ENCODE results near the gene GPC5. TPM values are rescaled to one million over a fixed set of nuclear protein-coding genes. Genes with fewer than 3 reads are reported as not detected.
"Not testable (repeated sequence)": the region's sequence is repeated elsewhere in the genome, so short reads cannot be mapped to it uniquely, and the experiment has no call there.

Gene GPC5
- total RNA-seq, 1 donor from 2014 or later, result 0.28 TPM

DNA sequence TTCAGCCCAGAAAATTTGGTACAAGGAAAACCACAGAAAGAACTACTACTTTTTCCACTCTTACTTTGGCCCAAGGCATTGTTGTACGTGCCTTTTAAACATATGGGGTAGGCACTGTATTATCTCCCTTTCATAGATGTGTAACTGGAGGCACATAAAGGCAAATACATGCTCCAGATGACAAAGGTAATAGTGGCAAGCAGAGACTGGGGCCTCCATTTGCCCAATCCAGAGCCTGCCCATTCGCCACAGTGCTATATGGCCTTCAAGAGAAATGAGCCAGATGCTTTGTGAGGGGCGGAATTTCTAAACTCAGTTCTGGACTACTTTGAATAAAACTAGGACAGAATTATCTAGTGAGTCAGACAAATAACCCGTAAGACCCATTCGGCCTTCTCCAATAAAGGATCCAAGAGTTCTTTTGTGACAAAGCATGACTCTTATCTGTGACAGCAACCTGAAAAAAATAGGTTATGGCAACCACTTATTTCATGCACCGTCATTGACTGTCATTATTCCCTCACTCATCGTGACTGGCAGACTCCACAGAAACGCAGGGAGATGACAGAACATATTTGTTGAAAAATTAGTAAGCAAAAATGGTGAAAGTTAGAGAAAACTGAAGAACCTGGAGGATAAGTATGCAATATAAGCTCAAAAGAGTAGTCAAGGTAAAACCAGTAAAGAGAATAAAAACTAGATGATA, 1116.2 kb downstream of the GPC5 start:
- TF ChIP-seq, protein P1, sequence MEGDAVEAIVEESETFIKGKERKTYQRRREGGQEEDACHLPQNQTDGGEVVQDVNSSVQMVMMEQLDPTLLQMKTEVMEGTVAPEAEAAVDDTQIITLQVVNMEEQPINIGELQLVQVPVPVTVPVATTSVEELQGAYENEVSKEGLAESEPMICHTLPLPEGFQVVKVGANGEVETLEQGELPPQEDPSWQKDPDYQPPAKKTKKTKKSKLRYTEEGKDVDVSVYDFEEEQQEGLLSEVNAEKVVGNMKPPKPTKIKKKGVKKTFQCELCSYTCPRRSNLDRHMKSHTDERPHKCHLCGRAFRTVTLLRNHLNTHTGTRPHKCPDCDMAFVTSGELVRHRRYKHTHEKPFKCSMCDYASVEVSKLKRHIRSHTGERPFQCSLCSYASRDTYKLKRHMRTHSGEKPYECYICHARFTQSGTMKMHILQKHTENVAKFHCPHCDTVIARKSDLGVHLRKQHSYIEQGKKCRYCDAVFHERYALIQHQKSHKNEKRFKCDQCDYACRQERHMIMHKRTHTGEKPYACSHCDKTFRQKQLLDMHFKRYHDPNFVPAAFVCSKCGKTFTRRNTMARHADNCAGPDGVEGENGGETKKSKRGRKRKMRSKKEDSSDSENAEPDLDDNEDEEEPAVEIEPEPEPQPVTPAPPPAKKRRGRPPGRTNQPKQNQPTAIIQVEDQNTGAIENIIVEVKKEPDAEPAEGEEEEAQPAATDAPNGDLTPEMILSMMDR (conservative IDR thresholded peaks at IDR 0.05), result no peak
- no peak overlapping the region for H3K4me3 Mint-ChIP-seq
- no peak for DNase-seq (ENCODE audit: low read depth, low spot score)
- no peaks in the 10 kb centered on the region for H3K27me3 Mint-ChIP-seq (ENCODE audit: low read depth)
- no peak overlapping the region for H3K27ac Mint-ChIP-seq (ENCODE audit: unreplicated experiment)
- no peaks in the 10 kb centered on the region for H3K36me3 Mint-ChIP-seq (ENCODE audit: low read depth)
- peaks cover 4% of the 10 kb centered on the region for H3K4me1 Mint-ChIP-seq
- H3K9me3 Mint-ChIP-seq, result peaks cover 8% of the 10 kb centered on the region

DNA sequence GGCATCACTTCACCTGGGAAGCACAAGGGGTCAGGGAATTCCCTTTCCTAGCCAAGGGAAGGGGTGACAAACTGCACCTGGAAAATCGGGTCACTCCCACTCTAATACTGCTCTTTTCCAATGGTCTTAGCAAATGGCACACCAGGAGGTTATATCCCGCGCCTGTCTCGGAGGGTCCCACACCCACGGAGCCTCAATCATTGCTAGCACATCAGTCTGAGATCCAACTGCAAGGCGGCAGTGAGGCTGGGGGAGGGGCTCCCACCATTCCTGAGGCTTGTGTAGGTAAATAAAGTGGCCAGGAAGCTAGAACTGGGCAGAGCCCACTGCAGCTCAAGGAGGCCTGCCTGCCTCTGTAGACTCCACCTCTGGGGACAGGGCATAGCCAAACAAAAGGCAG, 1118.5 kb downstream of the GPC5 start:
- not testable (repeated sequence) for H3K27ac Mint-ChIP-seq (ENCODE audit: unreplicated experiment); DNase-seq (ENCODE audit: low read depth, low spot score); H3K27me3 Mint-ChIP-seq (ENCODE audit: low read depth); H3K4me3 Mint-ChIP-seq; H3K36me3 Mint-ChIP-seq (ENCODE audit: low read depth); H3K4me1 Mint-ChIP-seq
- peaks cover 14% of the 10 kb centered on the region for H3K9me3 Mint-ChIP-seq

DNA sequence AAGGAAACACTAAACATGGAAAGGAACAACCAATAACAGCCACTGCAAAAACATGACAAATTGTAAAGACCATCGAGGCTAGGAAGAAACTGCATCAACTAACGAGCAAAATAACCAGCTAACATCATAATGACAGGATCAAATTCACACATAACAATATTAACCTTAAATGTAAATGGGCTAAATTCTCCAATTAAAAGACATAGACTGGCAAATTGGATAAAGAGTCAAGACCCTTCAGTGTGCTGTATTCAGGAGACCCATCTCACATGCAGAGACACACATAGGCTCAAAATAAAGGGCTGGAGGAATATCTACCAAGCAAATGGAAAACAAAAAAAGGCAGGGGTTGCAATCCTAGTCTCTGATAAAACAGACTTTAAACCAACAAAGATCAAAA, 1120.2 kb downstream of the GPC5 start:
- not testable (repeated sequence) for H3K27me3 Mint-ChIP-seq (ENCODE audit: low read depth); DNase-seq (ENCODE audit: low read depth, low spot score); H3K4me1 Mint-ChIP-seq; H3K36me3 Mint-ChIP-seq (ENCODE audit: low read depth); H3K27ac Mint-ChIP-seq (ENCODE audit: unreplicated experiment); H3K4me3 Mint-ChIP-seq
- peaks cover 14% of the 10 kb centered on the region for H3K9me3 Mint-ChIP-seq

DNA sequence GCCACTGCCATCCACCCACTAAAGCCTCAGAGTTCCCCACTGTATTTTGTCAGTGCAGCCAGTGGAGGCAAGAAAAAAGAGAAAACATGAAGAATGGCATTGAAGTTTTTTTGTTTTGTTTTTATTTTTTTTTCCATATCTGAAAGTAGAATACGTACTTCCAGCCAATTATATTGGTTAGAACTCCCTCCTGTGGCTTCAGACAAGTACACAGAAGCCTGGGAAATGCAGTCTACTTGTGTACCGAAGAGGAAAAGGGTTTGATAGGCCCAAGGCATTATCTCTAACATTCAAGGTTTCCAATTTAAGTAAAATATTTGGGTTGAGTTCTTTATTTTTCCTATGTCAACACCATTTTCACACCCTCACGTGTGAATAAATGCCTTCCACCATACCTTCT, 1131.9 kb downstream of the GPC5 start:
- H3K27ac Mint-ChIP-seq (ENCODE audit: unreplicated experiment), result no peak overlapping the region
- H3K9me3 Mint-ChIP-seq, result no peaks in the 10 kb centered on the region
- no peak overlapping the region for H3K4me3 Mint-ChIP-seq
- no peaks in the 10 kb centered on the region for H3K27me3 Mint-ChIP-seq (ENCODE audit: low read depth)
- H3K36me3 Mint-ChIP-seq (ENCODE audit: low read depth), result no peaks in the 10 kb centered on the region
- no peaks in the 10 kb centered on the region for H3K4me1 Mint-ChIP-seq
- TF ChIP-seq, protein P1 (conservative IDR thresholded peaks at IDR 0.05), result no peak
- DNase-seq (ENCODE audit: low read depth, low spot score), result no peak

DNA sequence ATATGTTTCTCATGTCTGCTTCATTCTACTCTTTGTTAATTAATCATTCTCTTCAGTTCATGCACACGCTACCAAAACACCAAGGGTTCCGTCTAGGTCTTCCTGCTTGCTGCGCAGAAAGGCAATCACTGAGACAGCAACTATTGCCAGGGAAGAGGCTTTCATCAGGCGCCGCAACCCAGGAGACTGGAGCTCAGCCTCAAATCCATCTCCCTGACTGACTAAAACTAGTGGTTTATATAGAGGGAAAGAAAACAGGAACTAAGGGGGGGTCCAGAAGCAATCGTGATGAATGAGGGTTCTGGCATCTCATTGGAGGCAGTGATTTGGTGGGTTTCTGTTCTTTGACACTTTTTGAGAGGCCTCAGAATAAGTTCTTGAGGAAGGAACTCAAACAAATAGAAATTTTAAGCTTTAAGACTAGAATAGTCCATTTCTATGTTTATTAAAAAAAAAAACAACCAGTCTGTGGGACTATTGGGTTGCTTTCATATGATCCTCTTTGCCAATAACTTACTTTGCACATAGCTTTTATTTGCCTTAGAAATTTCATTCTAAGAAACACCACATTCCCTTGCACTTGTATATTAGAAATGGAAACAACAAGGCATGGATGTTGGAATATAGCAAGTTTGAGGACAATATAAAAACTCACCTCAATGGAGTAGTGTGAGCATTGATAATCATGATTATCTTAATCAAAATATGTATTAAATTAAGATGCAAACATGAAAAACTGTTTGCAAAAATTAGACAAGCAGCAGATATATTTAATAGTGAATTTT, 1137.0 kb downstream of the GPC5 start:
- Mint-ChIP-seq H3K27me3 (ENCODE audit: low read depth) (no peaks in the 10 kb centered on the region), H3K9me3 (no peaks in the 10 kb centered on the region), H3K4me1 (no peaks in the 10 kb centered on the region), H3K36me3 (ENCODE audit: low read depth) (no peaks in the 10 kb centered on the region), H3K27ac (ENCODE audit: unreplicated experiment) (no peak overlapping the region), H3K4me3 (no peak overlapping the region)
- TF ChIP-seq, protein P1 (conservative IDR thresholded peaks at IDR 0.05), result no peak
- DNase-seq (ENCODE audit: low read depth, low spot score), result no peak

DNA sequence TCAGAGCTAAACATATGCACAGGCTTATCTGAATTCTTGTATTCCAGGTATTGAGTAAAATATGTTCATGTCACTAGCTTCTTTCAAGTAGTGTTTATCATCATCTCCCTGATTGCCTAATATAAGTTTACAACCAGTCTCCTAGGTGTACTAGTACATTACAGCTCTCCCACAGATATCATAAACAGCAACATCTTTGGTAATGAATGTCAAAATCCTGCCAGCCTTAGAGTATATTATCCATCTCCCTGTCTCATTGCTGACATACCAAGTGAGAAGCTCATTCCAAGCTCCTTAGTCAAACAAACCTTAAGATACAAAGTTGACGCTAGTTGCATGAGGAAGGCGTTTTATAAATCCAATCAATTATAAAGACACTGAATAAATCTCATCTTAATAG, 1139.0 kb downstream of the GPC5 start:
- no peaks in the 10 kb centered on the region for H3K36me3 Mint-ChIP-seq (ENCODE audit: low read depth)
- no peak overlapping the region for H3K4me3 Mint-ChIP-seq
- H3K4me1 Mint-ChIP-seq, result no peaks in the 10 kb centered on the region
- no peak for DNase-seq (ENCODE audit: low read depth, low spot score)
- no peaks in the 10 kb centered on the region for H3K27me3 Mint-ChIP-seq (ENCODE audit: low read depth)
- no peak overlapping the region for H3K27ac Mint-ChIP-seq (ENCODE audit: unreplicated experiment)
- peaks cover 3% of the 10 kb centered on the region for H3K9me3 Mint-ChIP-seq
- TF ChIP-seq, protein P1 (conservative IDR thresholded peaks at IDR 0.05), result no peak
